ENCODE results near the gene HS1BP3.

DNA sequence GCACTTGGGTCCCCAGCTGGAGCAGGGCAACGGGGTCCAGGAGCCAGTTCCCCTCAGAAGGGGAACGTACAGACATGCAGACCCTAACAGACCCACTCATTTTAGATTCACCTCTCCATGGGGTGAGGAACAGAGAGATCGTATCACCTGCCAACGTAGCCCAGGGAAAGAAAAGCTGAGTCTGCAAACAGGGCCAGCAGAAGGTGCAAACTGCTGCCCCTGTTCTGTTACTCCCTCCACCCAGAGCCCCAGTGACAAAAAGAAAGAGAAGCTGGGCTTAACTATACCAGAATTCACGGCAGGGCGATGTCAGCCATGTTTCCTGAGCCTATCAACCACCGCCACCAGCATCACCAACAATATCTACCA, 817 bp upstream of the HS1BP3 start:
- TF ChIP-seq CTCF (IDR thresholded peaks at IDR 0.05) (no peak), POLR2AphosphoS5 (IDR thresholded peaks at IDR 0.05) (no peak)

Measured in upper lobe of left lung (tissue), 4 donors.